Neuronal stem cell (in vitro differentiated cells): Measurements from ENCODE around the gene IL15RA.
A peak's percentile ranks its signal among the peaks of the same experiment; 100 is the strongest.

Experiments used
- DNase-seq: peaks from one replicate; pipeline ENCODE4 v3.0.0-alpha.2; 2013; ENCODE audit warnings: low spot score
- H2AFZ ChIP-seq: one replicate; pipeline ENCODE4 v1.6.1; 2013; ENCODE audit warnings: mild to moderate bottlenecking, low read length, inconsistent platforms
- H2AK5ac ChIP-seq: 2 replicates; pipeline ENCODE4 v1.6.1; 2013; ENCODE audit warnings: low read depth, mild to moderate bottlenecking, inconsistent platforms, low read length, moderate library complexity, mixed read lengths
- H2BK120ac ChIP-seq: 2 replicates; pipeline ENCODE4 v1.6.1; 2013; ENCODE audit warnings: low read depth, mild to moderate bottlenecking, inconsistent platforms, low read length, moderate library complexity, mixed read lengths
- H2BK12ac ChIP-seq: one replicate; pipeline ENCODE4 v1.6.1; 2013; ENCODE audit warnings: low read length, inconsistent platforms
- H2BK15ac ChIP-seq: 2 replicates; pipeline ENCODE4 v1.6.1; 2013; ENCODE audit warnings: mild to moderate bottlenecking, low read length, inconsistent platforms, mixed read lengths
- H2BK5ac ChIP-seq: one replicate; pipeline ENCODE4 v1.6.1; 2013; ENCODE audit warnings: inconsistent platforms, mild to moderate bottlenecking, low read length, moderate library complexity
- H3K14ac ChIP-seq: one replicate; pipeline ENCODE4 v1.6.1; 2013; ENCODE audit warnings: low read length, inconsistent platforms
- H3K18ac ChIP-seq: 2 replicates; pipeline ENCODE4 v1.6.1; 2013; ENCODE audit warnings: low read length, inconsistent platforms
- H3K23ac ChIP-seq: 2 replicates; pipeline ENCODE4 v1.6.1; 2013; ENCODE audit warnings: low read depth, mild to moderate bottlenecking, mixed read lengths, low read length, inconsistent platforms; ENCODE audit not compliant: poor library complexity
- H3K27ac ChIP-seq: replicated peaks from 3 replicates; pipeline ENCODE4 v1.5.1; 2013; ENCODE audit warnings: low read length, inconsistent platforms
- H3K27me3 ChIP-seq, 3 experiments: 2 replicates each; pipeline ENCODE4 v1.6.1; 2013; ENCODE audit warnings: low read length in 3 of 3, mild to moderate bottlenecking in 2 of 3, inconsistent platforms in 1 of 3, low read depth in 1 of 3, mixed read lengths in 1 of 3, moderate library complexity in 1 of 3; ENCODE audit not compliant: control insufficient read depth in 3 of 3, insufficient read depth in 3 of 3
- H3K36me3 ChIP-seq, 2 donors: replicated peaks in 1 of 2; 2 replicates each; pipeline ENCODE4 v1.6.1; 2013; ENCODE audit warnings: low read length in 2 of 2; ENCODE audit not compliant: control insufficient read depth in 2 of 2, insufficient read depth in 2 of 2
- H3K4ac ChIP-seq: 2 replicates; pipeline ENCODE4 v1.6.1; 2013; ENCODE audit warnings: inconsistent platforms, mild to moderate bottlenecking, low read length, moderate library complexity
- H3K4me1 ChIP-seq, 2 donors: 1 replicate in 1 of 2; 2 replicates in 1 of 2; pipeline ENCODE4 v1.6.1; 2013; ENCODE audit warnings: low read length in 2 of 2, low read depth in 1 of 2; ENCODE audit not compliant: control insufficient read depth in 2 of 2, insufficient read depth in 1 of 2
- H3K4me2 ChIP-seq: one replicate; pipeline ENCODE4 v1.6.1; 2013; ENCODE audit warnings: mild to moderate bottlenecking, low read length, inconsistent platforms; ENCODE audit not compliant: insufficient read depth, poor library complexity, severe bottlenecking
- H3K4me3 ChIP-seq, 2 donors: 2 replicates each; pipeline ENCODE4 v1.5.1; 2013; ENCODE audit warnings: low read length in 2 of 2, mild to moderate bottlenecking in 2 of 2, inconsistent platforms in 1 of 2, moderate library complexity in 1 of 2
- H3K79me1 ChIP-seq: one replicate; pipeline ENCODE4 v1.6.1; 2013; ENCODE audit warnings: low read depth, mild to moderate bottlenecking, inconsistent platforms, low read length, moderate library complexity
- H3K9ac ChIP-seq: one replicate; pipeline ENCODE4 v1.6.1; 2013; ENCODE audit warnings: mild to moderate bottlenecking, low read depth, low read length, inconsistent platforms; ENCODE audit not compliant: poor library complexity
- H3K9me3 ChIP-seq, 2 donors: replicated peaks in 1 of 2; 2 replicates each; pipeline versions ENCODE3 to v1.6.1; 2013; ENCODE audit warnings: low read length in 2 of 2, mild to moderate bottlenecking in 2 of 2, inconsistent platforms in 1 of 2, low read depth in 1 of 2, mixed read lengths in 1 of 2, moderate library complexity in 1 of 2; ENCODE audit not compliant: control insufficient read depth in 2 of 2, insufficient read depth in 1 of 2
- H4K8ac ChIP-seq: one replicate; pipeline ENCODE4 v1.6.1; 2013; ENCODE audit warnings: low read depth, mild to moderate bottlenecking, inconsistent platforms, low read length, moderate library complexity
- H4K91ac ChIP-seq: one replicate; pipeline ENCODE4 v1.6.1; 2013; ENCODE audit warnings: low read length, low read depth, mild to moderate bottlenecking, inconsistent platforms; ENCODE audit not compliant: poor library complexity
- WGBS, 2 donors: extraction: QIAGEN DNeasy Blood & Tissue Kit; methylation state at CpG; one replicate each; pipeline ENCODE4 v1.1.7; 2013; ENCODE audit warnings: missing lambda C conversion rate in 2 of 2, mixed read lengths in 1 of 2; ENCODE audit not compliant: insufficient read length in 2 of 2, insufficient replicate concordance in 1 of 2; ENCODE audit errors: extremely low coverage in 2 of 2; 5-methylcytosine and 5-hydroxymethylcytosine counted together

IL15RA gene

DNA sequence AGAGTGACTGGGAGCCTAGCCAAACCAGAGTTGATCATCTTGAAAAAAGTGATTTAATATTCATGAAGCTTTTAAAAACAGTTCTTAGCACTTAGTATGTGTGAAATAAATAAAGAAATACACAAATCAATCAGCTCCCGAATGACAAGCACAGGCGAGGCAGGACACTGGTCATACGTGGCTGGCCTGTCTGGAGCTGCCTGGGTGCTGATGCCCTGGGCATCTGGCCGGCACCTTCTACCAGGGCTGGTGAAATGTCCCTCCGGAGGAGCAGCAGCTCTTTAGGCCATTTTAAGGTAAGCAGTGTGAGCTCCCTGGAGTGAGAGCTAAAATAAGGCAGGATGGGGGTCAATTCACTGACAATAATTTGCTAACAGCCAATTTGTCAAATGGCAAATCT lies 23.7 kb downstream of the IL15RA start:
- Histone ChIP-seq H3K4ac (no peak overlapping the region), H3K9me3 (no peaks in the 10 kb centered on the region), H3K27me3 (peaks cover 0 to 38% (median 0%) of the 10 kb centered on the region in 3 experiments), H3K9ac (no peak overlapping the region), H2BK12ac (no peak overlapping the region), H3K18ac (no peak overlapping the region), H2BK120ac (no peak overlapping the region), H2BK15ac (no peak overlapping the region), H3K4me1 (no peaks in the 10 kb centered on the region), H3K4me3 (no peak overlapping the region), H3K4me2 (no peak overlapping the region), H3K27ac (no peak overlapping the region), H2BK5ac (no peak overlapping the region), H2AFZ (no peak overlapping the region), H4K8ac (no peak overlapping the region), H3K79me1 (no peaks in the 10 kb centered on the region), H2AK5ac (no peak overlapping the region), H3K14ac (no peak overlapping the region), H4K91ac (no peak overlapping the region), H3K36me3 (no peaks in the 10 kb centered on the region), H3K23ac (no peak overlapping the region)
- WGBS, 2 donors: no CpG with 5 or more reads among the region's 5 CpGs
- no peak for DNase-seq

DNA sequence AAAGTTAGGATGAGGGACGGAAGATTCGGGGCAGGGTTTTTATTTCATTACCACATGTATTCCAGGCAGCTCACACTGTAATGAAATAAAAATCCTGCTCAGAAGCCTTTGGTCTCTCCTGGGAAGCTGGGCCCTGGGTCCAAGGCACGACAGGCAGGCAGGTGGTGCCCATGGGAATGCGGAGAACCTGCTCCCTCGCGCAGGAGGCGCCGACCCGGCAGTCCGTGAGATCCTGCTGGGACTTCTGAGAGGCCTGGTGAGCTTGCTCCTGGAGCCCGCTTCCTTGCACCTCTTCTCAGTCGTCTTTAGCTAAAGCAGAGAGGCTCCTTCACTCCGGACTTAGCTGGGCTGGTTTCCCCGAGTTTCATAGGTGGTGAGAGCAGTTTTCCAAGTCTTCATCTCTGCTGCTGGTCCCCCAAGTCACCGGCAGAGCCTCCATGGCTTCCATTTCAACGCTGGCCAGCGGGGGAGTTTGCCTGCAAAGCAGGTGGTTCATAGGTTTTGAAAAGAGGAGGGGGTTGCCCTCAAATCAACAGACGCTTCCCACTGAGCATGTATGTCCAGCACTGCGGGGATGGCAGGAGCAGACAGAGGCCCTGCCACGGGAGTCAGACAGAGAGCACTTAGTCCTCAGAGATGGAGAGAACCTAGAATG lies 24.5 kb downstream of the IL15RA start:
- Histone ChIP-seq H2BK12ac (no peak overlapping the region), H2AFZ (peak overlapping the region; percentile 79), H3K4me2 (no peak overlapping the region), H4K8ac (no peak overlapping the region), H3K27me3 (peaks cover 0 to 41% (median 0%) of the 10 kb centered on the region in 3 experiments), H3K4me1 (no peaks in the 10 kb centered on the region), H3K18ac (no peak overlapping the region), H3K23ac (no peak overlapping the region), H3K79me1 (no peaks in the 10 kb centered on the region), H4K91ac (no peak overlapping the region), H3K9me3 (no peaks in the 10 kb centered on the region), H2BK15ac (no peak overlapping the region), H3K14ac (no peak overlapping the region), H3K9ac (no peak overlapping the region), H3K36me3 (no peaks in the 10 kb centered on the region), H2BK120ac (no peak overlapping the region), H2AK5ac (no peak overlapping the region), H2BK5ac (no peak overlapping the region), H3K27ac (no peak overlapping the region), H3K4me3 (no peak overlapping the region), H3K4ac (no peak overlapping the region)
- DNase-seq: no peak
- WGBS, 2 donors: no CpG with 5 or more reads among the region's 20 CpGs

DNA sequence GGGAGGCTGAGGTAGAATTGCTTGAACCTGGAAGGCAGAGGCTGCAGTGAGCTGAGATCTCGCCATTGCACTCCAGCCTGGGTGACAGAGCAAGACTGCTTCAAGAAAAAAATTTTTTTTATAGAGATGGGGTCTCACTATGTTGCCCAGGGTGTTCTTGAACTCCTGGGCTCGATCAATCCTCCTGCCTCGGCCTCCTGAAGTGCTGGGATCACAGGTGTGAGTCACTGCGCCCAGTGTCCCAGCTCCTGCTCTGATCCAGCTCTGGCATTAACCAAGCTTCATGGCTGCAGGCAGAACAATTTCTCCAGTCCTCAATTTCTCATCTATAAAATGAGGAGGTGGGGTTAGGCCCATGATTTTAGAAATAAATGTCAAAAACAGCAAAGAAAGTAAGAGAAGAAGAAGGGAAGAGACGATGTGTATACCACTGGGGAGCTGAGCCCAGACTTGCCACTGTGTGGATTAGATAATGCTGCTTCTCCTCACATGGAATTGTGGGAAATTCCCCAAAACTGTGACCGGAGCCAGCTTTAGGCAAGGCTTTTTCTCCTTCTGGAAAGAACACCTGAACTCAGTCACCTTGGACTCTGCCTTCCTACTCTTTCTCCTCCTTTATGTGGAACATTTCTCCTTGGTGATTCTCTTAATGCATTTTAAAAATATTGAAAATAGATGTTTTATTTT lies 25.5 kb downstream of the IL15RA start:
- H3K79me1 ChIP-seq: no peaks in the 10 kb centered on the region
- H2BK5ac ChIP-seq: no peak overlapping the region
- no peak overlapping the region for H2BK120ac ChIP-seq
- no peak overlapping the region for H2BK12ac ChIP-seq
- H3K4me1 ChIP-seq: no peaks in the 10 kb centered on the region
- H2AK5ac ChIP-seq: no peak overlapping the region
- H3K27me3 ChIP-seq: peaks cover 0 to 42% (median 0%) of the 10 kb centered on the region in 3 experiments
- H3K4ac ChIP-seq: no peak overlapping the region
- no peak overlapping the region for H3K4me2 ChIP-seq
- no peak for DNase-seq
- H3K36me3 ChIP-seq: no peaks in the 10 kb centered on the region
- no peak overlapping the region for H3K14ac ChIP-seq
- no peak overlapping the region for H4K91ac ChIP-seq
- no peak overlapping the region for H2AFZ ChIP-seq
- no peak overlapping the region for H3K4me3 ChIP-seq
- no CpG with 5 or more reads among the region's 6 CpGs for WGBS, 2 donors
- H3K23ac ChIP-seq: no peak overlapping the region
- H2BK15ac ChIP-seq: no peak overlapping the region
- H4K8ac ChIP-seq: no peak overlapping the region
- no peak overlapping the region for H3K27ac ChIP-seq
- no peaks in the 10 kb centered on the region for H3K9me3 ChIP-seq
- no peak overlapping the region for H3K18ac ChIP-seq
- no peak overlapping the region for H3K9ac ChIP-seq

DNA sequence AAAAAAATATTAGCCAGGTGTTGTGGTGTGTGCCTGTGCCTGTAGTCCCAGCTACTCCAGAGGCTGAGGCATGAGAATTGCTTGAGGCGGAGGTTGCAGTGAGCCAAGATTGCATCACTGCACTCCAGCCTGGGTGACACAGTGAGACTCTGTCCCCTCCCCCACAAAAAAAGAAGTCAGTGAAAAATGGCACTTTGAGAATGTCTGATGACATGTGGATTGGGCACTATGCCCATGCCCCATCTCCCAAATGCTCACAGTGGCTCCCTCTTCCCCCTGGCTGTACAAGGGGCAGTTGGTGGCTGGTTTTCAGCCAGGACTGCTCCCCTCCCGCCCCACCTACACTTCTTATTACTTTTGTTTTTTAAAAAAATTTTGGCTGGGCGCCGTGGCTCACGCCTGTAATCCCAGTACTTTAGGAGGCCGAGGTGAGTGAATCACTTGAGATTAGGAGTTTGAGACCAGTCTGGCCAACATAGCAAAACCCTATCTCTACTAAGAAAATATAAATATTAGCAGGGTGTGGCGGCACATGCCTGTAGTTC lies 26.1 kb downstream of the IL15RA start:
- no peak overlapping the region for H2BK12ac ChIP-seq
- no peak overlapping the region for H2BK5ac ChIP-seq
- H3K36me3 ChIP-seq: no peaks in the 10 kb centered on the region
- H2BK120ac ChIP-seq: no peak overlapping the region
- no peak for DNase-seq
- no peaks in the 10 kb centered on the region for H3K79me1 ChIP-seq
- no peak overlapping the region for H3K4me2 ChIP-seq
- no peak overlapping the region for H4K91ac ChIP-seq
- no peak overlapping the region for H2BK15ac ChIP-seq
- H3K18ac ChIP-seq: no peak overlapping the region
- H3K27me3 ChIP-seq: peaks cover 0 to 43% (median 0%) of the 10 kb centered on the region in 3 experiments
- no peak overlapping the region for H2AK5ac ChIP-seq
- no peak overlapping the region for H2AFZ ChIP-seq
- no peak overlapping the region for H3K27ac ChIP-seq
- H3K14ac ChIP-seq: no peak overlapping the region
- no CpG with 5 or more reads among the region's 7 CpGs for WGBS, 2 donors
- no peak overlapping the region for H3K9ac ChIP-seq
- no peaks in the 10 kb centered on the region for H3K4me1 ChIP-seq
- H3K23ac ChIP-seq: no peak overlapping the region
- no peak overlapping the region for H4K8ac ChIP-seq
- no peaks in the 10 kb centered on the region for H3K9me3 ChIP-seq
- H3K4me3 ChIP-seq: no peak overlapping the region
- no peak overlapping the region for H3K4ac ChIP-seq
